Measurements from ENCODE around the gene ING4. TPM values are rescaled to one million over a fixed set of nuclear protein-coding genes. Genes with fewer than 3 reads are reported as not detected.

Gene ING4
- total RNA-seq, 6 experiments from 2014 or later: 19.7 to 26.8 (median 21.7) TPM

DNA sequence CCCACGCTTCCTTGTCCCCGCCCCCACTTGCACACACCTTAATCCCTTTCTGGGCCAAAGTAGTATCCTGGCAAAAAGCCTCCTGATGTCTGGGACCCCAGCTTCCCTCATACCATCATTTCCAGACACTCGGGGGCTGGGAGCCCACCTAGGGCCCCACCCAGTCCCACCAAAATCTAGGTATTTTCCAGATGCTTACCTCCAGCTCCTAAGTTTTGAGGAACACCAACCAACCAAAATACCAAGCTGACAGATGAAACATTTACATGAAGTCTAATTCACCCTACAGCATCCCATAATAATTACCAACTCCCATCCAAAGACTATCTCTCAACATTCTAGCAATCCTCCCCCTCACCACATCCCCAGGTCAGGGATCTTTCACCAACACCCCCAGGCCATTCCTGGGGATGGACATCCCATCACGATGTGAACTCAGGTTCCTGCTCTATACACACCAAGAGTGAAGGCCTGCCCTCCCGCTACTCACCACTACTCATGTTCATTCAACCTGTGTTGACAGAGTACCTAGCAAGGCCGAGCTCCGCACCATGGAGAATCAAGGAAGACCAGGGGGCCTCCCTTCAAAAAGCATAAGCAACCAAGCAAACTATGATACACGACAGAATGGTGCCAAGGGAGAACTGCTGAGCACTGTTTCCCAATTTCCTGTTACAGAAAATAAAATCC is 54.2 kb downstream of the ING4 start:
- Mint-ChIP-seq H3K36me3 (ENCODE audit: low read depth) (peaks cover 17% of the 10 kb centered on the region), H3K4me3 (no peak overlapping the region), H3K27ac (no peak overlapping the region), H3K9me3 (no peaks in the 10 kb centered on the region), H3K4me1 (ENCODE audit: low read depth) (peaks cover 39% of the 10 kb centered on the region), H3K27me3 (ENCODE audit: insufficient read depth) (no peaks in the 10 kb centered on the region; the same call in 1 of the 2 replicates)
- DNase-seq: no peak
- TF ChIP-seq, protein P1, sequence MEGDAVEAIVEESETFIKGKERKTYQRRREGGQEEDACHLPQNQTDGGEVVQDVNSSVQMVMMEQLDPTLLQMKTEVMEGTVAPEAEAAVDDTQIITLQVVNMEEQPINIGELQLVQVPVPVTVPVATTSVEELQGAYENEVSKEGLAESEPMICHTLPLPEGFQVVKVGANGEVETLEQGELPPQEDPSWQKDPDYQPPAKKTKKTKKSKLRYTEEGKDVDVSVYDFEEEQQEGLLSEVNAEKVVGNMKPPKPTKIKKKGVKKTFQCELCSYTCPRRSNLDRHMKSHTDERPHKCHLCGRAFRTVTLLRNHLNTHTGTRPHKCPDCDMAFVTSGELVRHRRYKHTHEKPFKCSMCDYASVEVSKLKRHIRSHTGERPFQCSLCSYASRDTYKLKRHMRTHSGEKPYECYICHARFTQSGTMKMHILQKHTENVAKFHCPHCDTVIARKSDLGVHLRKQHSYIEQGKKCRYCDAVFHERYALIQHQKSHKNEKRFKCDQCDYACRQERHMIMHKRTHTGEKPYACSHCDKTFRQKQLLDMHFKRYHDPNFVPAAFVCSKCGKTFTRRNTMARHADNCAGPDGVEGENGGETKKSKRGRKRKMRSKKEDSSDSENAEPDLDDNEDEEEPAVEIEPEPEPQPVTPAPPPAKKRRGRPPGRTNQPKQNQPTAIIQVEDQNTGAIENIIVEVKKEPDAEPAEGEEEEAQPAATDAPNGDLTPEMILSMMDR (IDR thresholded peaks at IDR 0.05): peak; percentile 18; the same call in 1 of the 2 replicates

DNA sequence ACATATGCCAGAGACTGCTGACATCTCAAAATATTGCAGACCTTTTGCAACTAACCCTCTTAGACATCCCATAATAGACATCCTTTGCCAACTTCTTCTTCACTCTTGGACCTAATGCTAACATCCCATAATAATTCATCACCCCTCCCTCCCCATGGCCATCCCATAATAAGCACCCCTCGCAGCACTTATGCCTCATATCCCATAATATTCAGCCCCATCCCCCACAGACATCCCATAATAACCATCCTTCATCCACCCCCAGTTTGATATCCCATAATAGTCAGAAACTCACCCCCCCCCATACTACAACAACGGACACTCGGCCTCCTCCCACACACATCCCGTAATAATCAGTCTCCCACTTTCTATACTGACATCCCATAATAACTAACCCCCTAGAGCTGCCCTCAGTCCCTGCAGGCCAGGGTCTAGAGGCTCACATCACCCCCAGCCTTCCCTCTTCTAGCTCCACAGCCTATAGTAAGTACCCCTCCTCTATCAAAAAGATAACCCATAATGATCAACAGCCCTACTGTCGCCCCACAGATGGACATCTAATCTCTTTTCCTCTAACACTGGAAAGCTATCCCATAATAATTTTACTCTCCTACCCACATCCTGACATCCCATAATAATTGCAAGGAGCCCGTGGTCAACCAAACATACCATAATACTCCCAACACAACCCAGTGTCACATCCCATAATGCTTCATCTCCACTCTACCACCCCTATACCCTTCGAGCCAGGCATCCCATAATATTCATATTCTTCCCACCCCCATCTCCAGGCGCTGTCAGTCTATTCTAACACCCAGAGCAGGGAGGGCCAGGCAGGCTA is 54.9 kb downstream of the ING4 start:
- H3K27me3 Mint-ChIP-seq (ENCODE audit: insufficient read depth): no peaks in the 10 kb centered on the region; the same call in 1 of the 2 replicates
- DNase-seq: peak; percentile 29

DNA sequence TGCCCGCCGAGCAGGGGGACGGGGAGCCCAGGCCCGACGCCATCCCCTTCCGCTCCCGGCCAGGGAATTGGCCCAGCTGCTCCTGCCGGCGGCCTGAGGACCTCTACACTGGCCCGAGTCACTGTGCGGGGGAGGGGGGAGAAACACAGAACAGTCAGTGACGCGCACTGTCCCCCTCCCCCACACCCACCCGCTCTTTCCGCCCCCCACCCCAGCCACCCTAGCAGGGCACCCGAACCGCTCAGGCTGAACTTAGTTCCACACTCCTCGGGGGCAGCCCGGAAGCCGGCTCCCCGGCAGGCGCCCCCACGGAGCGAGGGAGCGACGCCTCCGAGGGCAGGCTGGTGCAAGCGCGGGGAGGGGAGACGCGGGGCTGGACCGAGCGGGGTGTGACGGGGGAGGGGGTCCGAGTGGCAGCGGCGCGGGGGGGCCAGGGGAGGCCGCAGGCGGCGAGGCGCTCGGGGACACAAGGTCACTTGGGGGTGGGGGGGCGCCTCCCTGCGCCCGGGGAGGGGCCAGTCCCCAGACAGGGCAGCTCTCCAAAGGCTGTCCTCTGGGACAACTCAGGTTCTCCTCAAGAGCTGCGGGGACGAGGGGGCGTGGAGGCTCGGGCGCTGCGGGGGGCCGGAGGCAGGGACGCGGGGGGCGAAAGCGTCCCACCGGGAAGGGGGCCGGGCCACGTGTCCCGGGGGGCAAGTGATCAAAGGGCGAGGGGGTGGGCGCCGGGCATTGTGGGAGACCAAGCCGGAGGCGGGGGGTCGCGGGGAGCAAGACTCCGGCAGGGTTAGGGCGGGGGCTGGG is 56.4 kb downstream of the ING4 start:
- H3K36me3 Mint-ChIP-seq (ENCODE audit: low read depth): peaks cover 29% of the 10 kb centered on the region
- H3K4me1 Mint-ChIP-seq (ENCODE audit: low read depth): peaks cover 39% of the 10 kb centered on the region
- no peak for DNase-seq
- no peaks in the 10 kb centered on the region for H3K9me3 Mint-ChIP-seq
- TF ChIP-seq, protein P1 (IDR thresholded peaks at IDR 0.05): no peak
- H3K27ac Mint-ChIP-seq: peak overlapping the region; percentile 70; the same call in 1 of the 2 replicates
- H3K27me3 Mint-ChIP-seq (ENCODE audit: insufficient read depth): no peaks in the 10 kb centered on the region; the same call in 1 of the 2 replicates
- no peak overlapping the region; the same call in 1 of the 2 replicates for H3K4me3 Mint-ChIP-seq

More for the DNA sequence above, 54.9 kb downstream of the ING4 start:
- H3K4me3 Mint-ChIP-seq: no peak overlapping the region
- H3K4me1 Mint-ChIP-seq (ENCODE audit: low read depth): peaks cover 41% of the 10 kb centered on the region
- no peaks in the 10 kb centered on the region for H3K9me3 Mint-ChIP-seq
- TF ChIP-seq, protein P1 (IDR thresholded peaks at IDR 0.05): no peak
- H3K36me3 Mint-ChIP-seq (ENCODE audit: low read depth): peaks cover 20% of the 10 kb centered on the region
- no peak overlapping the region for H3K27ac Mint-ChIP-seq

DNA sequence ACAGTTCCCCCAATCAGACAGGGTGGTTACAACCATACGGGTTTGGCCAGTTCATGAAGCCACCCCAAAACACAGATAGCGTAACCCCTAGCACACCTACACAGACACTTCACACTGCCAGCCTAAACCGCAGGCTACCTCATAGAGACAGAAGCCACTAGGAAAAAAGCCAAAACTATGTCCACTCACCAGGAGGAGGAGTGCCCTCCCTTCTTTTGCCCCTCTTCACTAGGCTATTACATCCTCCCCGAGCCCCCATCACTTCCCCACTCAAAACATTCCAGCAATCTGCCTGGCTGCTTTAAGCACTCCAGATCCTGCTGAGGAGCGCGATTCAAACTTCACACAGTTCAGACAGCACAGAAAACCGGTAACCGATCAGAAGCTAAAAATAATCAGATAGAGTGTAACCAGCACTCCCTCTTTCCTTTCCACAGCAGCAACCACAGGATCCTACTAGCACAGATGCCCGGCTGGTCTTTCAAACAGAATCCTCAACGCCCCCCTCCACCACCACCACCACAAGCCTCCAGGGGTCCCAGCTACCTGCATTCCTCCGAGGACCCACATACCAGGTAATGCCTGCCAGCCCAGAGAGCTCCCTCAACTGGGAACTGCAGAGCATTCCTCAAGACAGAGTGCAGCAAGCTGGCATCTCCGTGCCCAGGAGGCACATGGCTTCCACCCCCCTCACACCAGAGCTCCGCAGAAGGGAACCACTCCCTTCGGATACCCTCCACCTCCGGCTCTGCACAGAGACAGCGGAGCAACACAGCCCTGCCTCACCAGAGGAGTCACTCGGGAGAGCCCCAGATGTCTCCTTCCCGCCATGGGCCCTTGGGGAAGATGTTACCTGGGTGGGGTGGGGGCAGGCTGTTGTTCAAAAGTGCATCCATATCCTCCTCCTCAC is 57.2 kb downstream of the ING4 start:
- Mint-ChIP-seq H3K4me3 (no peak overlapping the region; the same call in 1 of the 2 replicates), H3K4me1 (ENCODE audit: low read depth) (peaks cover 39% of the 10 kb centered on the region), H3K27ac (peak overlapping the region; percentile 70), H3K27me3 (ENCODE audit: insufficient read depth) (no peaks in the 10 kb centered on the region; the same call in 1 of the 2 replicates), H3K36me3 (ENCODE audit: low read depth) (peaks cover 31% of the 10 kb centered on the region), H3K9me3 (no peaks in the 10 kb centered on the region)
- TF ChIP-seq, protein P1 (IDR thresholded peaks at IDR 0.05): no peak
- peak; percentile 24 for DNase-seq
